Putamen (tissue), 1 donor: ENCODE results near the gene OR2M7.
"Not testable (repeated sequence)": the region's sequence is repeated elsewhere in the genome, so short reads cannot be mapped to it uniquely, and the experiment has no call there.

Source experiments
- DNase-seq: peaks from one replicate; pipeline ENCODE4 v3.0.0-alpha.2; 2016; ENCODE audit warnings: low spot score

The OR2M7 gene, protein sequence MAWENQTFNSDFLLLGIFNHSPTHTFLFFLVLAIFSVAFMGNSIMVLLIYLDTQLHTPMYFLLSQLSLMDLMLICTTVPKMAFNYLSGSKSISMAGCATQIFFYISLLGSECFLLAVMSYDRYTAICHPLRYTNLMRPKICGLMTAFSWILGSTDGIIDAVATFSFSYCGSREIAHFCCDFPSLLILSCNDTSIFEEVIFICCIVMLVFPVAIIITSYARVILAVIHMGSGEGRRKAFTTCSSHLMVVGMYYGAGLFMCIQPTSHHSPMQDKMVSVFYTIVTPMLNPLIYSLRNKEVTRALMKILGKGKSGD

DNA sequence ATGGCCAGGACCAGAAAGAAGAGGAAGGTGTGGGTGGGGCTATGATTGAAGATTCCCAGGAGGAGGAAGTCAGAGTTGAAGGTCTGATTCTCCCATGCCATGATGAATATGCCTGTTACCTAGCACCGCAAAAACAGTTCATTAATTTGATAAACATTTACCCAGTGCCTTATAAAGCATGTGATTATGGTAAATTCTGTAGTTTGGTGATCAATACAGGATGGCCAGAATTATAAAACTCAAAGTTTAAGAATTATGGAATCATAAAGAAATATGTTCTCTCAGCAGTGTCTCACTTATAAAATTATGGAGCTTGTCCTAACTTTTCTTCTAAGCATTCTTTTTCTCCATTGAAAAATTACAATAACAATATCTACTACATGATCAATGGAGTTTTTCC lies at the start of gene OR2M7:
OR2M7 (minus strand) TSS at position 101 of the 400 bp plus-strand sequence; CDS start at position 101, 0 bp downstream.
- no peak for DNase-seq

DNA sequence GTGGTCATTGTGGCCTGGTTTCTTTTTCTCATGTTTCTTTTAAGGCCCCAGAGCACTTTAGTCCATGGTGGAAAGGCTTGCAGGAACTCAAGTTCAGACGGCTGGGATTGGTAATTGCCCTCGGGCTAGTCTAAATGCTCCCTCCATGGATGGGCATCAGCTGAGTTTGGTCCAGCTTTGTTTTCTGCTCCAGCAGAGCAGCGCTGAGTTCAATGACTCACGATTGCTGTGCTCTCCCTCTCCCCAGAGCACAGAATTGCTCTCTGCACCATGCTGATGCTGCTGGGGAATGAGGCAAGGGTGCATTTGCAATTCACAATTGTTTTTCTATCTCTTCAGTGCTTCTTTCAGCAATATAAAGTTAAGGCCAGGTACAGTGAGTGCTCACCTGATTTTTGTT lies 49.4 kb upstream of the OR2M7 start:
- no peak for DNase-seq

DNA sequence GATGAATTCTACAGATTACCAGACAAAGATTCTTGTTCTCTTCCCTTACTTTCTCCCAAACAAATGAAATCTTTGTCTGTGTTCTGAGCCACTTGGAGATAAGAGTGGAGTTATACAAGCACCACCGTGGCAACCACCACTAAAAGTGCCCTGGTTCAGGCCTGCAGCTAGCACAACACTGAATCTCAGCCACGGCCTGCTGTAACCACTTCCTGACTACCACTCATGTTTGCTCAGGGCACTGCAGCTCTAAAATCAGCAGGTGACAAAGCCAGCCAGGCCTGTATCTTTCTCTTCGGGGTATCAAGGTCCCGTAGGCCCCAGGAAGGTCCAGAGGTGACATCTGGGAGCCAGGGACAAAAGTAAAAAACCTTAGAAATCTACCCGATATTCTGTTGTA lies 48.0 kb upstream of the OR2M7 start:
- no peak for DNase-seq

DNA sequence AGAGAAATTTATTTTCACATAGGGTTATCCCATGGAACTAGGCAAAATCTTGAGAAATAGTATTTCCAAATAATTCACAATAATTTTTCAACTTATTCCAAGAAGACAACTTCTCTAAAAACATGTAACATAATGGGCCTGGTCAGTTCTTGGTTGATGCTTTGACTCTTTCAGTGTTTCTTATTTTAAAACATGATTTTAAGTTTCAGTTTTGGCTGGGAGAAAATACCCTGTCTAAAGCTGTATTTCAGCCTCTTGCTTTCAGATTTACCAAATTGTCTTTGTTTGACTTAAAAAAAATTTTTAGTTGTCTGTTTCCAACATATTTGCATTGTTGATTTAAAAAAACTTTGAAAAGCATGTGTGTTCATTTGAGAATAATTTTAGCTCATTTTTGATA lies 42.2 kb upstream of the OR2M7 start:
- DNase-seq = no peak

DNA sequence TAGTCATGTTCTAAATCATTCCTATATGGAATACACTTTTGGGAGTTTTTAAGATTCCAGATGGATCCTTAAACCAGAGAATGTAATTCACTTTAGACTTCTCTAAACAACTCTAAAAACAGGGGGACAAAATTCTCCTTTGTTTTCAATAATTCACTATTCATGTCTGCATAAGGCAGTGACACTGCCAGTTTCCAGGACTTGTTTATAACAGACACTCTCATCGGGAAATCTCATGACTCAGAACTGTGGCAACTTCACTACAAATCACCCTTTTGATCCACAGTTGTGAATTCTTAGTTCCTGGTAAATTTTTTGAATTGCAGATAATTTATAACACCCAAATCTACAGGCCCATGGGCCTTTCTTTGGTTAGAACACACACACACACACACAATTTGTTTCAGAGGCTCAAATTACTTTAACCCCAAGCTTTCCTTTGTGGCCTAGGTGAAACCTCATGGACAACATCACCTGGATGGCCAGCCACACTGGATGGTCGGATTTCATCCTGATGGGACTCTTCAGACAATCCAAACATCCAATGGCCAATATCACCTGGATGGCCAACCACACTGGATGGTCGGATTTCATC lies 36.9 kb upstream of the OR2M7 start, which contains the start of gene OR2T4:
OR2T4 (plus strand) TSS at position 545 of the 595 bp plus-strand sequence; CDS start at position 545, 0 bp downstream.
- peak; percentile 72 for DNase-seq

DNA sequence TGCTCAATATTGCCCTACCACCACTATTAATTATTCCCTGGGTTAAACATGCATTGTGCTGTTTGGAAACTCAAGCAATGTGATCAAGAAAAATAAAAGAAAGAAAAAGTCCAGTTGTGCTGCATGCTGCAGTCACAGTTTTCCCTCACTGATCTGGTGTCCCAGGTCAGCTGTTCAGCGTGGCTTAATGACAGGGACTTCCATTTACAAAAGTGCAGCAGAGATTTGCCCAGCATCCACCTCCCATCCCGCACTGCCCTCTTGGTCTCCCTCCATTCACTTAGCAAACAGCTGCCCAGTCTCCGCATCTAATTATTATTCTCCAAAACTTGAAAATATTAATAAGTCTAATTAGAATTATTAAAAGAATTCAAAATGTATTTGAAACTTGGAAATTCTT lies 35.0 kb upstream of the OR2M7 start:
- no peak for DNase-seq

DNA sequence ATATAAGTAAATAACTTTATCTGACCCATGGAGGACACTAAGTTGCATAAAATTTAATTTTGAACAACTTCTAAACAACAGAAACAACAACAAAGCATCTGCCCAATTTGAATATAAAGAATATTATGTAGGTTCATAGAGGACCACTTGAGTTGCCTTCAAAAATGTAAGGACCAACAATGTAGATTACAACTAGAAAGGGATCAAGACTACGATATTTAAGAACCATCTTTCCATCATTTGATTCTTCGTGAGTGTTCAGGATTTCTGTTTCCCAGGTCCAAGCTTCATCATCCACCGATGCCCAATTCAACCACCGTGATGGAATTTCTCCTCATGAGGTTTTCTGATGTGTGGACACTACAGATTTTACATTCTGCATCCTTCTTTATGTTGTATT lies 24.1 kb upstream of the OR2M7 start, which contains the start of gene OR14C36:
OR14C36 (plus strand) TSS at position 301 of the 400 bp plus-strand sequence; CDS start at position 301, 0 bp downstream.
- no peak for DNase-seq

DNA sequence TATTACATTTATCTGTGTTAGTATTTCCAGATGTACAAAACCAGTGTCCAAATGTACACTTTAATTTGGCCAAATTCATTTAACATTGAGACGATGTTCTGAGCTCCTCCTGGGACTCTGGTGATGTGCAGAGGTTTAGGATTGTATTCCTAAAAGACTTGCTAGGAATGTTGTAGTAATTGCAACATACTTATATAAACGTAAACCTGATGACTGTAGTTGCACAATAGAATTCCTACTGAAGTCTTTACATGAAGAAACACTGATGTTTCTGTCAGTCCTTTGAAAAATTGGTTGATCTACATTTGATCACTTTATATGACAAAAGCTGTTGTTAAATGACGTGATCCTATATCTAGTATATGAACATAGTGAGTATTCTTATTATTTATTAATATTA lies 19.1 kb upstream of the OR2M7 start:
- no peak for DNase-seq

DNA sequence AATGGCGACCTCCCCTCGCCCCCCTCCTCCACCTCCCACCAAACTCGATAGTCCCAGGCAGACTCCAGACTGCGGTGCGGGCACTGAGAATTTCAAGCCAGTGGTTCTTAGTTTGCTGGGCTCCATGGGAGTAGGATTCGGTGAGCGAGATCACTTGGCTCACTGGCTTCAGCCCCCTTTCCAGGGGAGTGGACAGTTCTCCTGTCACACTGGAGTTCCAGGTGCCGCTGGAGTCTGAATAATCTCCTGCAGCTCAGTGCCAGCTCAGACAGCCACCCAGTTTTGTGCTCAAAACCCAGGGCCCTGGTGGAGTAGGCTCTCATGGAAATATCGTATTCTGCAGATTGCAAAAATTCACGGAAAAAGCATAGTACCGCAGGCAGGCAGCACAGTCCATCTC lies 7.6 kb downstream of the OR2M7 start:
- no peak for DNase-seq

DNA sequence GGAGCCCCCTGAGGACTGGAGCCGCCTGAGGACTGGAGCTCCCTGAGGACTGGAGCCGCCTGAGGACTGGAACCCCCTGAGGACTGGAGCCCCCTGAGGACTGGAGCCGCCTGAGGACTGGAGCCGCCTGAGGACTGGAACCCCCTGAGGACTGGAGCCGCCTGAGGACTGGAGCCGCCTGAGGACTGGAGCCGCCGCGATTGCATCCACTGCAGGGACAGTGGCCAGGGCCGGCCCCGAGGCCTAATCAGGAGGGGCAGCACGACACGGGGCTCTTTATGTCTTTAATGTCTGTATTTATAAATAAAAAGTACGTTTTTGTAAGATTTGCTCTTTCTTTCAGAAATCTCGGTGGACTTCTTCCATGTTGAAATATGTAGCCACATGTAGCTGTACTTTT lies 17.6 kb downstream of the OR2M7 start:
- not testable (repeated sequence) for DNase-seq

DNA sequence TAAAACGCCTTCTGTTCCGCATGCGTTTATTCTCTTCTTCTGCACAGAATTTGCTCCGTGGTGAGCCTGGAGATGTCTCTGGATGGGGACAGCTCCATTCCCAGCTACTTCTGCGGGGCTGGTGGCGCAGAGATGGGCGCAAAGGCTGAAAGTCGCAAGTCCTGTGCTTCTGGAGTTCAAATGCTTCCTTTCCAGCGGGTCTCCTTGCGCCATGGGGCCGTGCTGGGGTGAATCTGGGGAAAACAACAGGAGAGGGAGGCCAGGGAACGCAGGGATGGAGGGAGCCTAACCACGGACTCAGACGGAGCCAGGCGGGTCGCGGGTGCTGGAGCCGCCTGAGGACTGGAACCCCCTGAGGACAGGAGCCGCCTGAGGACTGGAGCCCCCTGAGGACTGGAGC lies 18.3 kb downstream of the OR2M7 start:
- DNase-seq = no peak

DNA sequence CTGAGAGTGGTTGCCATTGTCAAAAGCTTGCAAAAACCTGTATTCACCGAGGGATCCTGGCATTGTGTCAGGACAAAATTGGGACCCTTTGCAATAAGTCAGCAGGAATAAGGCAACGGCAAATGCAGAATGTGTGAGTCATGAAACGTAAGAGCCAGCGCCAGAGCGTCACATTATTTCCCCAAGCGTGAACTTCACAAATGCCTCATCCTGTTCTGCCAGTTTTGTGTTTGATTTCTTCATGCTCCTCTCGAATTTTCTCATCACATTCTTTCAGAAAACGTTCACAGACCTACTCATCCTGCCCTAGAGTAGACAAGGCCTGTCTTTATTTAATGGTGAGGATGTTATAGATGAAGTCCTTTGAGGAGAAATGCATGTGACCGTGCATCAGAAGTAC lies 18.7 kb downstream of the OR2M7 start:
- not testable (repeated sequence) for DNase-seq

DNA sequence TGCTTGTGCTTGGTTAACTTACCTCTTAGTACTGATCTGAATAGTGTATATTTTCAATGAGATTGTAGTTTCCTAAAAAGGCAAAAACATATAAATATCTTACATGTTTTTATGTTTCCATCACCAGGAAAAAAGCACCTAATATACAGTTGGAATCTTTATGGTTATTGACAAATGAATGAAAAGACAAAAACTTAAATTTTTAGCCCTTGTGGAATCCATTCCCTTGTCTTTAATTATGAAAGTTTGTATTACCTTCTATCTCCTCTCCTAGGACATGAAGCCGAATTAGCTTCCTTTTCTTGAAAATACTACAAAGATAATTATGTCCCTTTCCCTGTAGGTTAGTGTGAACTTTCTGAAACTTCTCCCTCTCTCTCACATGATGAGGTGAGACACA lies 21.0 kb downstream of the OR2M7 start, which contains the start of gene OR2T12:
OR2T12 (minus strand) TSS at position 101 of the 400 bp plus-strand sequence. CDS start 7,846 bp downstream, outside the sequence.
- DNase-seq = no peak

DNA sequence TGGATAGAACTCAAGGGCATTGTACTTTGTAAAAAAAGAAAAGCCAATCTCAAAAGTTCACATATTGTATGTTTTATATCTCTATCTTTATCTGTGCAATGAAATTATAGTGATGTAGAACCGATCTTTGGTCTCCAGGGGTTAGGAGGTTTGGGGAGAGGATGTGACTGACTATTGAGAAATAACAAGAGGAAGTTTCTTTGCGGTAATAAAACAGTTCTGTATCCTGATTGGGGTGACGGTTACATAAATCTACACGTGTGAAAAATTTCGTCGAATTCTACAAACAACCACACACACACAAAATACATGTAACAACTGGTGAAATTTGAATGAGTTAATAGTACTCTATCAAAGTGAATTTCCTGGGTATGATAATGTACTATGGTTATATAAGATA lies 36.0 kb downstream of the OR2M7 start:
- DNase-seq = no peak

DNA sequence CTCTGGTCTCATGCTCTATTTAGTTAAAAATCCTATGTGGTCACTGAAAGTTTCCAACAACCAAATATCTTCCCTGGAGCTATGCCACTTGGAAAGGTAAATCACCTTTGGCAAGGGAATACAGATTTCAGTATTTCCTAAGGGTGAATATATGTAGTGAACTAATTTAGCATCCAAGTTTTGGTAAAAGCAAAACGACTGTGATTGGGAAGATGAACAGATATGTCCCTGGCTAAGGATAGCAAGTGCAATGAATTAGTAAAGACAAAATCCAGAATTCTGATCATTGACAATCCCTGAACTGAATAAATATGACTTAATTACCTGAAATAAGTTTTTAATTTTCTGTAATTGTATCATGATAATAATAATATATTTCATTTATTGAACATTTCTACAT lies 46.5 kb downstream of the OR2M7 start, which contains the start of gene OR2T33:
OR2T33 (minus strand) TSS at position 101 of the 400 bp plus-strand sequence. CDS start 4,162 bp downstream, outside the sequence.
- no peak for DNase-seq
